Measurements from ENCODE around the gene TAMALIN. TPM values are rescaled to one million over a fixed set of nuclear protein-coding genes. Genes with fewer than 3 reads are reported as not detected.
"Not testable (repeated sequence)": the region's sequence is repeated elsewhere in the genome, so short reads cannot be mapped to it uniquely, and the experiment has no call there.

TAMALIN gene
- polyA plus RNA-seq, 1 experiment: 7.2 TPM

- Histone ChIP-seq H3K27me3 (ENCODE audit: control insufficient read depth, insufficient read depth, low read length) (no peaks in the 10 kb centered on the region), H3K9me3 (ENCODE audit: control insufficient read depth, insufficient read depth, low read length) (no peaks in the 10 kb centered on the region), H3K27ac (ENCODE audit: low read depth, low read length) (no peak overlapping the region), H3K4me3 (ENCODE audit: low read depth, low read length) (no peak overlapping the region)
- TF ChIP-seq, protein P1, sequence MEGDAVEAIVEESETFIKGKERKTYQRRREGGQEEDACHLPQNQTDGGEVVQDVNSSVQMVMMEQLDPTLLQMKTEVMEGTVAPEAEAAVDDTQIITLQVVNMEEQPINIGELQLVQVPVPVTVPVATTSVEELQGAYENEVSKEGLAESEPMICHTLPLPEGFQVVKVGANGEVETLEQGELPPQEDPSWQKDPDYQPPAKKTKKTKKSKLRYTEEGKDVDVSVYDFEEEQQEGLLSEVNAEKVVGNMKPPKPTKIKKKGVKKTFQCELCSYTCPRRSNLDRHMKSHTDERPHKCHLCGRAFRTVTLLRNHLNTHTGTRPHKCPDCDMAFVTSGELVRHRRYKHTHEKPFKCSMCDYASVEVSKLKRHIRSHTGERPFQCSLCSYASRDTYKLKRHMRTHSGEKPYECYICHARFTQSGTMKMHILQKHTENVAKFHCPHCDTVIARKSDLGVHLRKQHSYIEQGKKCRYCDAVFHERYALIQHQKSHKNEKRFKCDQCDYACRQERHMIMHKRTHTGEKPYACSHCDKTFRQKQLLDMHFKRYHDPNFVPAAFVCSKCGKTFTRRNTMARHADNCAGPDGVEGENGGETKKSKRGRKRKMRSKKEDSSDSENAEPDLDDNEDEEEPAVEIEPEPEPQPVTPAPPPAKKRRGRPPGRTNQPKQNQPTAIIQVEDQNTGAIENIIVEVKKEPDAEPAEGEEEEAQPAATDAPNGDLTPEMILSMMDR (IDR thresholded peaks at IDR 0.05; ENCODE audit: low read depth, low read length): no peak
- POLR2A ChIA-PET: no interaction called here
- CTCF ChIA-PET: interaction anchor here (1.0 to 1.4 kb wide), 3 partner anchors 51 to 554 kb away, joined by 3 to 6 read pairs (median 3); no protein-coding TSS in a partner anchor
- DNase-seq (ENCODE audit: low read depth, low spot score): no peak
Measured at GRCh38 chr12:51974646-51975045, 32.1 kb upstream of the TAMALIN start.

DNA sequence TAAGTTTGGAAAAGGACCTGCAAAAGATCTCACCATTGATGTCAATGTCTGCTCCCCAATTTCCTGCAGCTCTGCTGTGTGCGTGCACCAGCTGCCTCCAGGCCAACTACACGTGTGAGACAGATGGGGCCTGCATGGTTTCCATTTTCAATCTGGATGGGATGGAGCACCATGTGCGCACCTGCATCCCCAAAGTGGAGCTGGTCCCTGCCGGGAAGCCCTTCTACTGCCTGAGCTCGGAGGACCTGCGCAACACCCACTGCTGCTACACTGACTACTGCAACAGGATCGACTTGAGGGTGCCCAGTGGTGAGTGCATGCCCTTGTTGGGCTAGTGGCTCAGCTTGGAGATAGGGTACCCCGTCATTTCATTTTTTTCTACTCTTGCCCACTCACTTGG is 31.6 kb upstream of the TAMALIN start:
- H3K4me3 ChIP-seq (ENCODE audit: low read depth, low read length): no peak overlapping the region
- H3K27ac ChIP-seq (ENCODE audit: low read depth, low read length): no peak overlapping the region
- ChIA-PET POLR2A (no interaction called here), CTCF (interaction anchor here (1.0 to 1.4 kb wide), 3 partner anchors 50 to 554 kb away, joined by 3 to 6 read pairs (median 3); no protein-coding TSS in a partner anchor)
- no peak for DNase-seq (ENCODE audit: low read depth, low spot score)
- H3K9me3 ChIP-seq (ENCODE audit: control insufficient read depth, insufficient read depth, low read length): no peaks in the 10 kb centered on the region
- no peaks in the 10 kb centered on the region for H3K27me3 ChIP-seq (ENCODE audit: control insufficient read depth, insufficient read depth, low read length)
- TF ChIP-seq, protein P1 (IDR thresholded peaks at IDR 0.05; ENCODE audit: low read depth, low read length): no peak

DNA sequence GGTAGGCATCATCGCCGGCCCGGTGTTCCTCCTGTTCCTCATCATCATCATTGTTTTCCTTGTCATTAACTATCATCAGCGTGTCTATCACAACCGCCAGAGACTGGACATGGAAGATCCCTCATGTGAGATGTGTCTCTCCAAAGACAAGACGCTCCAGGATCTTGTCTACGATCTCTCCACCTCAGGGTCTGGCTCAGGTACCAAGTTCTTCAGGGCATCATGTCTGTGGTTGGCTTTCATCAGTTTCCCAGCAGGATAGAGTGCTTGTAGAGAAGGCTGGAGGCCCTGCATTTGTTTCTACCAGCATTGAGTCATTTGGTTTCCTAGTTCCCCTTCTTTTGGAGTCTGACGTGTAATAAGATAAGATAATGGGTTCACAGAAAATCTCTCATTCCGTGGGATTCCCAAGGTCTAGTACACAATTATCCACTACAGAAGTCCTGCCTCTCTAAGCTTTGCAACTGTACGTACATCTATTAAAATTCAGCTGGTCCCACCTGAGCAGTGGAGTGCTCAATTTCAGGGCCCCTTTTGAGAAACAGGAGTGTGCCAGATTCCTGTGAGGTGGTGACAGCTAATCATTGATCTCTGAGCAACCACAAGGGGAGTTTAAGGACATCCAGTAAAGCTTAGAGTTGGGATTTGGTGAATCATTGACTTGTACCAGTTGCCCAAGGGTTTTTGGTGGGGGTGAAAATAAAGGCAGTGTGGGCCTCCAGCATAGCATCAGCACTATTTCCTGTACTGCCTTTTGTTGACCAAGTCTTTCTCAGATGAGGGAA is 30.2 kb upstream of the TAMALIN start:
- ChIA-PET CTCF (interaction anchor here (0.5 to 2.2 kb wide), 5 partner anchors 14 to 84 kb away, joined by 3 to 9 read pairs (median 8); no protein-coding TSS in a partner anchor), POLR2A (interaction anchor here (0.7 kb wide), 1 partner anchor 286 kb away, joined by 6 read pairs; no protein-coding TSS in a partner anchor)
- no peak for DNase-seq (ENCODE audit: low read depth, low spot score)
- Histone ChIP-seq H3K9me3 (ENCODE audit: control insufficient read depth, insufficient read depth, low read length) (no peaks in the 10 kb centered on the region), H3K4me3 (ENCODE audit: low read depth, low read length) (no peak overlapping the region), H3K27ac (ENCODE audit: low read depth, low read length) (peak overlapping the region; percentile 21), H3K27me3 (ENCODE audit: control insufficient read depth, insufficient read depth, low read length) (no peaks in the 10 kb centered on the region)
- TF ChIP-seq, protein P1 (IDR thresholded peaks at IDR 0.05; ENCODE audit: low read depth, low read length): no peak

DNA sequence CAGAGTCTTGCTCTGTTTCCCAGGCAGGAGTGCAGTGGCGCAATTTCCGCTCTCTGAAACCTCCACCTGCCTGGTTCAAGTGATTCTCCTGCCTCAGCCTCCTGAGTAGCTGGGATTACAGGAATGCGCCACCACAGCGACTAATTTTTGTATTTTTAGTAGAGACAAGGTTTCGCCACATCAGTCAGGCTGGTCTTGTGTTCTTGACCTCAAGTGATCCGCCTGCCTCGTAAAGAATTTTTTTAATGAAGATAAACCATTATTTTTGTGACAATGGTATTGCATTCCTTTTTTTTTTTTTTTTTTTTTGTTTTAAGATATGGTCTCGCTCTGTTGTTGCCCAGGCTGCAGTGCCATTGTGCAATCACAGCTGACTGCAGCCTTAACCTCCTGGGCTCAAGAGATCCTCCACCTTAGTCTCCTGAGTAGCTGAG is 29.4 kb upstream of the TAMALIN start:
- H3K27me3 ChIP-seq (ENCODE audit: control insufficient read depth, insufficient read depth, low read length): no peaks in the 10 kb centered on the region
- DNase-seq (ENCODE audit: low read depth, low spot score): no peak
- TF ChIP-seq, protein P1 (IDR thresholded peaks at IDR 0.05; ENCODE audit: low read depth, low read length): no peak
- no peaks in the 10 kb centered on the region for H3K9me3 ChIP-seq (ENCODE audit: control insufficient read depth, insufficient read depth, low read length)
- H3K27ac ChIP-seq (ENCODE audit: low read depth, low read length): no peak overlapping the region
- ChIA-PET POLR2A (interaction anchor here (0.7 kb wide), 2 partner anchors 88 to 287 kb away, joined by 6 to 9 read pairs; no protein-coding TSS in a partner anchor), CTCF (interaction anchor here (0.5 to 2.2 kb wide), 11 partner anchors 15 to 956 kb away, joined by 3 to 9 read pairs (median 4); no protein-coding TSS in a partner anchor)
- H3K4me3 ChIP-seq (ENCODE audit: low read depth, low read length): no peak overlapping the region

DNA sequence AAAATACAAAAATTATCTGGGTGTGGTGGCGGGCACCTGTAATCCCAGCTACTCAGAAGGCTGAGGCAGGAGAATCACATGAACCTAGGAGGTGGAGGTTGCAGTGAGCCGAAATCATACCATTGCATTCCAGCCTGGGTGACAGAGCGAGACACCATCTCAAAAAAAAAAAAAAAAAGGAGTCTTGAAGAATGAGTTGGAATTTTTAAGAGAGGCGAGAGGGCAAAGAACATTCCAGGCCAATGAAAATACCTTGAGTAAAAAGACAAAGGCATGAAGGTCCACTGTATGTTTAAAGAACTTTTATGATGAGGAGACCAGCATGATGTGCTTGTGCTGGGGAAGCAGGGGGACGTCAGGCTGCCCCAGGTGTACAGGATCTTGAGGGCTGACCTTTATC is 27.4 kb upstream of the TAMALIN start:
- POLR2A ChIA-PET; H3K9me3 ChIP-seq (ENCODE audit: control insufficient read depth, insufficient read depth, low read length); H3K4me3 ChIP-seq (ENCODE audit: low read depth, low read length); DNase-seq (ENCODE audit: low read depth, low spot score); H3K27ac ChIP-seq (ENCODE audit: low read depth, low read length); H3K27me3 ChIP-seq (ENCODE audit: control insufficient read depth, insufficient read depth, low read length): not testable (repeated sequence)
- CTCF ChIA-PET: interaction anchor here (0.7 kb wide), 1 partner anchor 61 kb away, joined by 3 read pairs; no protein-coding TSS in a partner anchor

Measured in AG04450 (cell line).